Omental fat pad (tissue), 4 donors: Measurements from ENCODE around the gene PLCD4. TPM values are rescaled to one million over a fixed set of nuclear protein-coding genes. Genes with fewer than 3 reads are reported as not detected.

Source experiments
- ATAC-seq: fragments of 150-250 bp; one replicate; pipeline ENCODE4 v1.9.1; 2016; ENCODE audit warnings: mild to moderate bottlenecking, moderate library complexity; ENCODE audit not compliant: low FRiP score
- DNase-seq: peaks from one replicate; pipeline ENCODE4 v3.0.0-alpha.2; 2019; ENCODE audit warnings: low spot score
- CTCF ChIP-seq, 3 donors: fragments of 450-650 bp; IDR thresholded peaks; one replicate each; pipeline ENCODE4 v1.5.1; 2016 to 2017; ENCODE audit warnings: antibody characterized with exemption in 3 of 3, mild to moderate bottlenecking in 3 of 3, moderate library complexity in 2 of 3
- small RNA-seq: library from RNA; depleted of rRNA; stranded (forward); fragments of <200 nt; gene quantifications from one replicate; pipeline ENCODE3, GENCODE V24; 2016
- total RNA-seq, 4 donors: library from RNA; depleted of rRNA; stranded (reverse); fragments of >200 nt; gene quantifications; one replicate each; pipeline ENCODE4 v1.1.0, GENCODE V29; 2016

PLCD4 gene
- total RNA-seq, 4 donors from 2014 or later, result 0.56 to 2.9 (median 2.0) TPM

GRCh38 chr2:218679119-218679518 lies 71.4 kb downstream of the PLCD4 start:
- TF ChIP-seq CTCF (IDR thresholded peaks at IDR 0.05), result no peak
- ATAC-seq (no peak), DNase-seq (no peak)

DNA sequence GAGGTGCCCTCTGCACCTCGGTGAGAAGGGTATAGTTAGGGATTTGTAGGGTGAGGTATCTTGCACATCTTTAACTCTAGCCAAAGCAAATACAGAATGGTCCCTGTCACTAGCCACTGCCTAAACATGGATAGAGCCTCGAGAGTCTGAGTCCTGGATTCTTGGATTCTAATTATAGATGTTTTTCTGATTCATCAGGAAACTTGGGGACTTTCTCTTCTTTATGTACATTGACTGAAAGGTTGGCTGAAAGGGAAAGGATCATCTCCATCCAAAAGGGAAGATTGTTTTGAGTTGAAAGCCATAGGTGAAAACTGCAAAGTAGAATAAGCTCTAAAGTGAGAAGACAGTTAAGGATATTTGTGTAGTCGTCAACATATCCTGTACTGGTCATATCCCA lies 72.4 kb downstream of the PLCD4 start:
- ATAC-seq (no peak), DNase-seq (no peak)
- no peak for TF ChIP-seq CTCF (IDR thresholded peaks at IDR 0.05)

Small RNA genes within 50 kb of the gene (small RNA-seq; reads per million reads assigned to genes)
- gene RNU6-136P, result not detected

Other genes starting within 250 kb of the PLCD4 start
- gene SLC11A1, start 225.6 kb upstream of the PLCD4 start, total RNA-seq, result 100 to 1,000 TPM in 2 of 4 donors, 10 to 100 TPM in 2; 40.0 to 218 (median 127) TPM
- 100 to 1,000 TPM in 2 of 4 donors, 10 to 100 TPM in 2; 77.6 to 147 (median 93.7) TPM for gene CTDSP1, start 208.0 kb upstream of the PLCD4 start, total RNA-seq
- gene VIL1, start 188.8 kb upstream of the PLCD4 start, total RNA-seq, result not detected
- gene USP37, start 39.5 kb upstream of the PLCD4 start, total RNA-seq, result 10 to 100 TPM in 2 of 4 donors, 1 to 10 TPM in 2; 8.5 to 44.6 (median 12.2) TPM
- gene CNOT9, start 39.1 kb upstream of the PLCD4 start, total RNA-seq, result 10 to 100 TPM; 35.7 to 88.7 (median 57.9) TPM
- gene ZNF142, start 51.7 kb downstream of the PLCD4 start, total RNA-seq, result 10 to 100 TPM; 10.0 to 26.0 (median 18.1) TPM
- 10 to 100 TPM; 19.3 to 40.0 (median 20.3) TPM for gene BCS1L, start 51.8 kb downstream of the PLCD4 start, total RNA-seq
- 10 to 100 TPM; 11.4 to 21.4 (median 18.1) TPM for gene RNF25, start 64.1 kb downstream of the PLCD4 start, total RNA-seq
- 10 to 100 TPM; 15.6 to 45.7 (median 23.1) TPM for gene STK36, start 64.2 kb downstream of the PLCD4 start, total RNA-seq
- 10 to 100 TPM in 3 of 4 donors, 1 to 10 TPM in 1; 9.5 to 24.3 (median 15.0) TPM for gene TTLL4, start 102.9 kb downstream of the PLCD4 start, total RNA-seq
- 10 to 100 TPM; 22.6 to 89.0 (median 35.9) TPM for gene CYP27A1, start 174.2 kb downstream of the PLCD4 start, total RNA-seq
- not detected for gene PRKAG3, start 223.9 kb downstream of the PLCD4 start, total RNA-seq